Neuron (in vitro differentiated cells): ENCODE results near the gene EP400.

Experiments
- H2AFZ ChIP-seq: one replicate; pipeline ENCODE4 v1.6.1; 2013; ENCODE audit warnings: low read depth, mild to moderate bottlenecking, inconsistent platforms, low read length, moderate library complexity
- H3K27me3 ChIP-seq: one replicate; pipeline ENCODE4 v1.6.1; 2013; ENCODE audit warnings: low read length; ENCODE audit not compliant: insufficient read depth
- H3K36me3 ChIP-seq: one replicate; pipeline ENCODE4 v1.6.1; 2013; ENCODE audit warnings: low read length; ENCODE audit not compliant: insufficient read depth
- H3K4me1 ChIP-seq: one replicate; pipeline ENCODE4 v1.6.1; 2013; ENCODE audit warnings: low read length; ENCODE audit not compliant: insufficient read depth
- H3K4me3 ChIP-seq: 2 replicates; pipeline ENCODE4 v1.5.1; 2013; ENCODE audit warnings: mild to moderate bottlenecking, low read length, moderate library complexity
- H3K9me3 ChIP-seq: one replicate; pipeline ENCODE4 v1.6.1; 2013; ENCODE audit warnings: low read length

Gene EP400

GRCh38 chr12:132114667-132115066 is 164.9 kb downstream of the EP400 start:
- H3K4me3 ChIP-seq: no peak overlapping the region
- H3K9me3 ChIP-seq: no peaks in the 10 kb centered on the region
- peaks cover 34% of the 10 kb centered on the region for H3K36me3 ChIP-seq
- H3K27me3 ChIP-seq: no peaks in the 10 kb centered on the region
- no peaks in the 10 kb centered on the region for H3K4me1 ChIP-seq
- H2AFZ ChIP-seq: no peak overlapping the region

- Histone ChIP-seq H3K36me3 (peaks cover 34% of the 10 kb centered on the region), H3K4me3 (no peak overlapping the region), H3K27me3 (no peaks in the 10 kb centered on the region), H2AFZ (no peak overlapping the region), H3K9me3 (no peaks in the 10 kb centered on the region), H3K4me1 (no peaks in the 10 kb centered on the region)
Observed at GRCh38 chr12:132115500-132115899, 165.8 kb downstream of the EP400 start.

- Histone ChIP-seq H3K4me3 (no peak overlapping the region), H3K9me3 (no peaks in the 10 kb centered on the region), H3K36me3 (peaks cover 37% of the 10 kb centered on the region), H3K4me1 (no peaks in the 10 kb centered on the region), H2AFZ (no peak overlapping the region), H3K27me3 (no peaks in the 10 kb centered on the region)
Observed at GRCh38 chr12:132116709-132117557, 167.2 kb downstream of the EP400 start.

- Histone ChIP-seq H3K9me3 (no peaks in the 10 kb centered on the region), H3K27me3 (no peaks in the 10 kb centered on the region), H2AFZ (no peak overlapping the region), H3K4me1 (no peaks in the 10 kb centered on the region), H3K36me3 (peaks cover 42% of the 10 kb centered on the region), H3K4me3 (no peak overlapping the region)
Observed at GRCh38 chr12:132117558-132117875, 167.8 kb downstream of the EP400 start.

GRCh38 chr12:132118876-132119275 is 169.1 kb downstream of the EP400 start:
- Histone ChIP-seq H3K9me3 (no peaks in the 10 kb centered on the region), H3K36me3 (peaks cover 39% of the 10 kb centered on the region), H3K4me3 (no peak overlapping the region), H2AFZ (no peak overlapping the region), H3K4me1 (no peaks in the 10 kb centered on the region), H3K27me3 (no peaks in the 10 kb centered on the region)

GRCh38 chr12:132121283-132121682 is 171.5 kb downstream of the EP400 start:
- Histone ChIP-seq H3K9me3 (peaks cover 3% of the 10 kb centered on the region), H2AFZ (no peak overlapping the region), H3K4me3 (no peak overlapping the region), H3K4me1 (no peaks in the 10 kb centered on the region), H3K36me3 (peaks cover 42% of the 10 kb centered on the region), H3K27me3 (no peaks in the 10 kb centered on the region)

GRCh38 chr12:132123970-132124765 is 174.4 kb downstream of the EP400 start:
- H3K27me3 ChIP-seq: no peaks in the 10 kb centered on the region
- H2AFZ ChIP-seq: no peak overlapping the region
- H3K4me3 ChIP-seq: no peak overlapping the region
- peaks cover 57% of the 10 kb centered on the region for H3K36me3 ChIP-seq
- H3K9me3 ChIP-seq: peaks cover 17% of the 10 kb centered on the region
- H3K4me1 ChIP-seq: no peaks in the 10 kb centered on the region

GRCh38 chr12:132124766-132125425 is 175.2 kb downstream of the EP400 start:
- Histone ChIP-seq H3K4me3 (no peak overlapping the region), H3K27me3 (no peaks in the 10 kb centered on the region), H2AFZ (no peak overlapping the region), H3K36me3 (peaks cover 57% of the 10 kb centered on the region), H3K4me1 (no peaks in the 10 kb centered on the region), H3K9me3 (peaks cover 19% of the 10 kb centered on the region)

GRCh38 chr12:132125736-132126135 is 176.0 kb downstream of the EP400 start:
- Histone ChIP-seq H3K27me3 (no peaks in the 10 kb centered on the region), H3K4me1 (no peaks in the 10 kb centered on the region), H3K4me3 (no peak overlapping the region), H3K9me3 (peaks cover 20% of the 10 kb centered on the region), H2AFZ (no peak overlapping the region), H3K36me3 (peaks cover 52% of the 10 kb centered on the region)

- Histone ChIP-seq H2AFZ (no peak overlapping the region), H3K36me3 (peaks cover 46% of the 10 kb centered on the region), H3K4me1 (no peaks in the 10 kb centered on the region), H3K4me3 (no peak overlapping the region), H3K27me3 (no peaks in the 10 kb centered on the region), H3K9me3 (peaks cover 21% of the 10 kb centered on the region)
Observed at GRCh38 chr12:132127041-132127440, 177.3 kb downstream of the EP400 start.

- Histone ChIP-seq H3K36me3 (peaks cover 38% of the 10 kb centered on the region), H3K27me3 (no peaks in the 10 kb centered on the region), H2AFZ (no peak overlapping the region), H3K4me1 (no peaks in the 10 kb centered on the region), H3K4me3 (no peak overlapping the region), H3K9me3 (peaks cover 21% of the 10 kb centered on the region)
Observed at GRCh38 chr12:132129007-132129406, 179.3 kb downstream of the EP400 start.

GRCh38 chr12:132130690-132131089 is 180.9 kb downstream of the EP400 start:
- Histone ChIP-seq H3K9me3 (peaks cover 20% of the 10 kb centered on the region), H3K4me1 (no peaks in the 10 kb centered on the region), H3K4me3 (no peak overlapping the region), H3K27me3 (no peaks in the 10 kb centered on the region), H3K36me3 (peaks cover 29% of the 10 kb centered on the region), H2AFZ (no peak overlapping the region)
